HuH-7.5 (cell line): ENCODE results near the gene SNAI3.

Experiments
- DNase-seq: peaks from one replicate; pipeline ENCODE4 v3.0.0; 2011; ENCODE audit warnings: low spot score

SNAI3 gene

DNA sequence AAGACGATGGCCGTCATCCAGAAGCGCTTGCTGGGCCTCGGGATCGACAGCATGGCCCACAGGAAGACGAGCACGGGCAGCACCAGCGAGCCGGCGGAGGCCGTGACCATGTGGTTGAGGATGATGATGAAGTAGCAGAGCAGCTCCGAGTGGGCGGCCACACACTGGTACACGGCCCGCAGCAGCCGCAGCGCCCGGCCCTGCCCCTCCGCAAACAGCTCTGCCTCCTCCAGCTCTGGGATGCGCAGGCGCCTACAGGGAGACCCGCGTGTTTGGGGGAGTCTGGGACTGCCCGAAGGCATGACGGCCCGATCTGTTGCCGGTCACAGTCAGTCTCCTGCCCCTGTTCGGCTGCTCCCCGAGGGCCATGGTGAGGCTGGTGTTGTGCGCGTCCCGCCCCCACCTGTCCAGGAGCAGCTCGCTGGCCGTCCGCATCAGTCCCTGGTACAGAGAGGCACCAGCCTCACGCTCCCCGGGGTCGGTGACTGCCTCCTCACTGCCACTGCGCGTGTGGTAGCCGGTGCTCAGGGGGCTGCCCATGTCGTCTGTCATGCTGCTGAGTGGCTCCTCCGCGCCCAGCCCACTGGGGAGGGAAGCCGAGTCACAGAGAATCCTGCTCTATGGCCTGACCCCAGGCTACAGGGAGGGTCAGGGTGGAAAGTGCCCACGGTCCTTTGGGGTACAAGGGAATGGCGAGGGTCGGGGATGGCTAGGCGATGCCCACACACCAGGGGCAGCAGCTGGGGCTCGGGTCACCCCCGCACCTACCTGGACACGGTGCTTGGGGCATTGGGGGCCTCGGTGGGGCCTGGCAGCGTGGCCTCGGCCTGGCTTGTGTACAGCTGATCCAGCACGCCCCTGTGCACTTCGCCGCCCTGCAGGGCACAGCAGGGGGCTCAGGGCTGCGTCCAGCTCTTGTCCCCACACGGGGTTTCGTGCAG lies 35.8 kb upstream of the SNAI3 start:
- DNase-seq: no peak

DNA sequence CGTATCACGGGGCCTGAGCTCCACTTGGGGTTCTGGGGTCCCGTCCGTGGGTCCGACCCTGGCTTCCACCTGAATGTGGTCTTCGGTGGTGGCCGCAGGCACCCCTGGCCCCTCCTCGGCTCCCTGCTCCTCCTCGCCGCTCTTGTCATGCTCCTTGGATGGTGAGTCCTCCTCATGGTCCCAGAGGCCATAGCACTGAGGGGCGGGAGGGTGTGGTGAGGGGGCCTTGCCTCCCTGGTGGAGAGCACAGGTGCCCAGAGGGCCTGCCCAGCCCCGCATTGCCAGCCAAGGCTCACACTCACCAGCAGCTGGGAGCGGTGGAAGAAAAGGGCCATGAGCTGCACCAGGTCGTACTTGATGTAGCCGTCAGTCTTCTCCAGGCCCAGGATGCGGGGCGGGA lies 34.9 kb upstream of the SNAI3 start:
- DNase-seq: no peak

DNA sequence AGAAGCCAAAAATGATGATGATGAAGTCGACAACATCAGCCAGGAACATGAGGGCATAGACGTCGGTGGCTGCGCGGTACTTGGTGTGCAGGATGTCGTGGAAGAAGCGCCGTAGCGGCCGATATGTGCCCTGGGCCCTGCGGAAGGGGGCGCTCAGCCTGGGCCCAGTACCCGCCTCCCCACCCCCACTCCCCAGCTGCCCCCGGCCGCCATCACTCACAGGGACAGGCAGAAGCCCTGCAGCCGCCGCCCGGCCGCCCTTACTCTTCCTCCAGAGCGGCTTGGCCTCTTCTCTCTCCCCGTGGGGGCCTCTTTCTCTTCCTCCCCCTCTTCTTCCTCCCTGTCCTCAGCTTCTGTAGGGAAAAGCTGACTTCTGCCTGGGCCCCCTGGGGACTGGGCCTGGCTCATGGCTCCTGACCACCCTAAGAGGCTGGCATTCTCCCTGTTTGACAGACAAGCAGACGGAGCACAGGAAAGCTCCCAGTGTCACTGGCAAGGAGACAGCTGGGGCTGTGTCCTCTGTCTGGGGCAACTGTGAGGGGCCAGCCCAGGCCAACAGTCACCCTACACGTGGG lies 34.2 kb upstream of the SNAI3 start:
- DNase-seq: no peak

DNA sequence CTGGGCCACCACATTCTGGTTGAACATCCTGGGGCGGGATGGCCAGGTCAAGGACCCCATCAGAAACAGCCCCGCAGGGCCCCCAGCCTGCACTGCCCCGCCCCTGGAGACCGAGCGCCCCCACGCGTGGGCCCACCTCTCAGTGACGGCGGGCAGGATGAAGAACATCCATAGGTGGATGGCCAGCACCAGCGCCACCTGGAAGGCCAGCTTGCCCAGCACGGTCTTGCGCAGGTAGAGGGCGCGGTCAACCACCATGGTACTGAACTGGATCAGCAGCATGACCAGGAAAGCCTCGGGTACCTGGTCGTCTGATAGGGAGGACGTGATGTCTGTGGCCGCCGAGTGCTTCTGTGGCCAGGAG lies 33.6 kb upstream of the SNAI3 start:
- no peak for DNase-seq

DNA sequence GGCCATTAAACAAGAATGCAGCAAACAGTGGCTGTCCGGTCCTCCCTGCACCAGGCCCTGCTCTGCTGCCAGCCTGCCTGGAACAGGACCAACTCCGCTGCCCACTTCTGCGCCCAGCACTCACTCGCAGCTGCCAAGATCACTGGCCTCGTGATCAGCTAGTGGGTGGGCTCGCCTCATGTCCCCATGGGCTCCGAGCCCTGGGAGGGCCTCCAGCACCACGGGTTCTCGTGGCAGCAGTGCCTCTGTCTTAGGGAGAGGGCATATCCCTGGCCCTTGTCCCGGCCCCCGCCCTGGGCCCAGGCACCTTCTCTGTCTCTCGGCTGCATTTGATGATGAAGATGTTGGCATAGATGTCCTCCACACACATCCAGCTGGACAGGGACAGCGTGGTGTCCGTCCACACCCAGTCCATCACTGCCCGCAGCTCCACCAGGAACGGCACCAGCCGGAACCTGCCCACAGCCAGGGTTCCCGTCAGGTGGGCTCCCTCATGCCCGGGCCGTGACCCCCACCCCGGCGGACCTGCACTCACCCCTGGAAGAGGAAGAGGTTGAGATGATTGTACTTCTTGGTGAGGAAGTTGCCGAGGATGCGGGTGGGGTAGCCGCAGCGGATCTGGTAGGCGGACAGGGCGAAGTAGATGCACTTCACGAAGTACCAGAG lies 33.1 kb upstream of the SNAI3 start:
- DNase-seq: no peak

DNA sequence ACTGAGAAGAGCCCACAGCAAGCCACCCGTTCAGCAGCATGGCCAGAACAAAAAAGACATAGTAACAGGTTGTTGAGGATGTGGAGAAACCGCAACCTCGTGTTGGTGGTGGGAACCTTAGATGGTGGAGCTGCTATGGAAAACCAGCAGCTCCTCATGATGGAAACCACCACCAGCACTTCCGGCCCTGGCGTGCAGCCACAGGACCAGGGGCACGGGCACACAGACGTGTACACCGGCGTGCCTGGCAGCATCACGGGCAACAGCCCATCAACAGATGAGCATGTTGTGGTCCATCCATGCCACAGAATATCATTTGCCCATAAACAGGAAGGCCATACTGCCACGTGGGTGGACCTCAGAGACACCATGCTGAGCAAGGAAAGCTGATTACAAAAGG lies 31.9 kb upstream of the SNAI3 start:
- DNase-seq: no peak

DNA sequence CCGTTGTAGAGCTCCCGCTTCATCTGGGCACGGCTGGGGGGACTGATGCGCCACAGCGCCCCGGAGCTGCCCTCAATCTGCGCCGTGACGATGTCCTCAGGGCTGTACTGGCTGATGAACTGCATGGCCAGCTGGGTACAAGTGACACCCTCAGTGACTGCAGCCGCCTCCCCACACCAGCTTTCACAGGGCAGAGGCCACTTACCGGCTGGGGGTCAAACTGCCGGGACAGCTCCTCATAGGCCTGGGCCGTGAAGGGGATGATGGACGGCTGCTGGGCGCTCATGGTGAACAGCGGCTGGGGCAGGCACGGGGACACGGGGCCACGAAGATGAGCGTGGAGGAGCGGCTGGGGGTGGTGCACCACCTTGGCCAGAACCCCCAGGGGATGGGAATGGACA lies 30.3 kb upstream of the SNAI3 start:
- DNase-seq: no peak

DNA sequence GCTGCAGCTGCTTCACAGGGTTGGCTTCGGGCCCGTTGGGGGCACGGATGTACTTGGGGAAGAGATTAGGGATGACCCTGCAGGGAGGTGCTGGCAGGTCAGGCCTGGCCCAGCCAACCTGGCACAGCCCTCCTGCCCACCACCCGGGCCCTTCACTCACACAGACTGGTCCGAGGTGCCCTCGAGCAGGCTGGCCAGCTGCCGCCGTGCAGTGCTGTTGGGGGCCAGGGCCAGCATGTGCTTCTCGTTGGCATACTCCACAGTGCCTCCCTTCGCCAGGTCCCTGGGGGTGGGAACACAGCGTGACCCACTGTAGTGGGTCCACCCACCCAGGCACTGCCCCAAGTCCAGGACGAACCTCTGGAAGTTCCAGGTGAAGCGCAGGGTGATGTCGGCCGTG lies 29.9 kb upstream of the SNAI3 start:
- DNase-seq: no peak

DNA sequence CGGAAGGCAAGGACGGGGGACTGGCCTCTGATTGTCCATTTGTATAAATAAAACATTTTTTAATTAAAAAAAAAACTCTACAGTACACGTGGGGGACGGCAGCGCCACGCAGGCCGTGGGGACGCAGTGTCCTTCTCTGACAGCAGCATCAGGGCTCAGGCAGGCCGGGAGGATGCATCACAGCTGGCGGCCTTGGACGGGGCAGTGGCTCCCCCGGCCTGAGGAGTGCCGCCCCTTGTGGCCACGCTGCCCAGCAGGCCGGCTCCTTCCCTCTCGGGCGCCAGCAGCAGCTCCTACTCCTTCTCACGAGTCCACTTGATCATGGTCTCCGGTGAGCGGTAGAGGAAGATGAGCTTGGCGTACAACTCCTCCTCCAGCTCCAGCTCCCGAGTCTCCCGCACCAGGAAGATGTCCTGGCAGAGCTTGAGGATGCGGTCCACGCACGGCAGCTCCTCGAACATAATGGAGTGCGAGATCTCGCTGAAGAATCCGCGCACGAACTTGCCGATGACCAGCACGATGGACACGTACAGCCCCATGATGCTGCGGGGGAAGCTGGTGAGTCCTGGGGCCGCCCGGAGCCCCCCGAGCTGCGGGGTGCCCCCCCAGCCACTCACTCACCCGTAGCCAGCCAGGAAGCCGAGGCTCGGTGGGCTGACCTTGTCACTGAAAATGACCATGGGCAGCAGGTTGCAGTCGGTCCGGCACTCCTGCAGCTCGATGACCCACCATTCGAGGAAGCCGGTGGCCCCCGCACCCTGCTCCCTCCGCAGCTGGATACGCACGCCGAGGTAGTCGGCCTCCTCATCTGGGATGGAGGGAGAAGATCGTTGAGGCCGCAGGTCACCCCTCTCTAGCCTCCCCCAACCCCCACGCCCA lies 29.2 kb upstream of the SNAI3 start:
- DNase-seq: no peak

DNA sequence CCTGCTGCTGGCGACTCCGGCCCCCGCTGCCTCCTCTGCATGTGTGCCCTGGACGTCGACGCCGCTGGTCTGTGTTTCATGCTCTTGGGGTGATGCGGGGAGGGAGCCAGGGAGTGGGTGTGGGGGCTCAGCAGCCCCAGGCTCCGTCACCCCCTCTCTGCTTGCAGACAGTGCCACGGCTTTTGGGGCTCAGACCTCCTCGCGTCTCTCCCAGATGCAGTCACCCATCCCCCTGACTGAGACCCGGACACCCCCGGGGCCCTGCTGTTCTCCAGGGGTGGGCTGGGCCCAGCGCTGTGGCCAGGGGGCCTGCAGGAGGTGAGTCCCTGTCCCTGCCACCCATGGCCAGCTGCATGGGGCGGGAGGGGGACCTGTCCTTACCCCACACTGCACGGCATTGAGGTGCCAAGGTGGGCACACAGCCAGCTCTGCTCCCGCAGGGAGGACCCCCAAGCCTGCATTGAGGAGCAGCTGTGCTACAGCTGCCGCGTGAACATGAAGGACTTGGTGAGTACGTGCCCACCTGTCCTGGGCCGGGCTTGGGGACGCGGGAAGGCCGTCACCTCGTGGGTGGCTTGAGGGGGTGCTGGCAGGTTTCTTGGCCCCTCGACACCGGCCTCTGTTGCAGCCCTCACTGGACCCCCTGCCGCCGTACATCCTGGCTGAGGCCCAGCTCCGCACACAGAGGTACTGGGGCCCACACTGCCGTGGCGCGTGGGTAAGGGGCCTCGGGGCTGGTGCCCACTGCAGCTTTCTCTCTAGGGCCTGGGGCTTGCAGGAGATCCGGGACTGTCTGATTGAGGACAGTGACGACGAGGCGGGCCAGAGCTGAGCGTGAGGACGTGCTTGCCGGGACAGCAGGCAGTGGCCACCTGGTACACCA lies 28.4 kb upstream of the SNAI3 start:
- DNase-seq: no peak

DNA sequence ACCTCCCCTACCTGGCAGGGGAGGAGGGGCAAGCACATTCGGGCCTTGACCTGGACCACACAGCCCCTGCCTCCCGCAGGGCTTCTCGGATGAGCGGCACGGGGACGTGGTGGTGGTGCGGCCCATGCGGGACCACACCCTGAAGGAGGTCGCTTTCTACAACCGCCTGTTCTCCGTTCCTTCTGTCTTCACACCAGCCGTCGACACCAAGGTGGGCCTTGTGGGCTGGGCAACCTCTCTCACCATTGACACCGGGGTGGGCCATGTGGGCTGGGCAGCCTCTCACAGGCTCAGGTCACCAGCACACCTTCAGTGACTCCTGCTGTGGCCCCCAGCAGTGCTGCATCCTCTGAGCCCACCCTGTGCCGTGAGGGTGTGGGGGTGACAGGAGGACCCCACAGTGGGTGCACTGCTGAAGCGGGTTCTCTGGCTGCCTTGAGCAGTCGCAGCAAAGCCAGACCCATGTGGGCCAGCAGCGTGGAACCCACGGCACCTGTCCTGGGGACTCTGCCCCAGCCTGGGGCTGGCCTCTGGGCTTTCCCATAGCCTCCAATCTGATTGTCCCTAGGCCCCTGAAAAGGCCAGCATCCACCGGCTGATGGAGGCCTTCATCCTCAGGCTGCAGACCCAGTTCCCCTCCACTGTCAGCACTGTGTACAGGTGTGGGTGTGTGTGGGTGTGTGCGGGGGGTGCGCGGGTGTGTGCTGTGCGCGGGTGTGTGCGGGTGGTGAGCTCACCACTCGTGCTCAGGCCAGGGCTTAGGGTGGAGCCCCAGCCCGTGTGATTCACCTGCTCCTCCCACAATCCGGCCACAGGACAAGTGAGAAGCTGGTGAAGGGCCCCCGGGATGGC lies 27.5 kb upstream of the SNAI3 start:
- no peak for DNase-seq

DNA sequence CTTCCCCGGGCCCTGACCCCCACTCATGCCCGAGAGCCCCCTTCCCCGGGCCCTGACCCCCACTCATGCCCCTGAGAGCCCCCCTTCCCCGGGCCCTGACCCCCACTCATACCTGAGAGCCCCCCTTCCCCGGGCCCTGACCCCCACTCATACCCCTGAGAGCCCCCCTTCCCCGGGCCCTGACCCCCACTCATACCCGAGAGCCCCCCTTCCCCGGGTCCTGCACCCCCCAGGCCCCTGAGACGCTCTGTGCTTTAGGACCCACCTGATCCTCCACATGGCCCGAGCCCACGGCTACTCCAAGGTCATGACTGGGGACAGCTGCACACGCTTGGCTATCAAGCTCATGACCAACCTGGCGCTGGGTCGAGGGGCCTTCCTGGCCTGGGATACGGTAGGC lies 26.7 kb upstream of the SNAI3 start:
- DNase-seq: no peak

DNA sequence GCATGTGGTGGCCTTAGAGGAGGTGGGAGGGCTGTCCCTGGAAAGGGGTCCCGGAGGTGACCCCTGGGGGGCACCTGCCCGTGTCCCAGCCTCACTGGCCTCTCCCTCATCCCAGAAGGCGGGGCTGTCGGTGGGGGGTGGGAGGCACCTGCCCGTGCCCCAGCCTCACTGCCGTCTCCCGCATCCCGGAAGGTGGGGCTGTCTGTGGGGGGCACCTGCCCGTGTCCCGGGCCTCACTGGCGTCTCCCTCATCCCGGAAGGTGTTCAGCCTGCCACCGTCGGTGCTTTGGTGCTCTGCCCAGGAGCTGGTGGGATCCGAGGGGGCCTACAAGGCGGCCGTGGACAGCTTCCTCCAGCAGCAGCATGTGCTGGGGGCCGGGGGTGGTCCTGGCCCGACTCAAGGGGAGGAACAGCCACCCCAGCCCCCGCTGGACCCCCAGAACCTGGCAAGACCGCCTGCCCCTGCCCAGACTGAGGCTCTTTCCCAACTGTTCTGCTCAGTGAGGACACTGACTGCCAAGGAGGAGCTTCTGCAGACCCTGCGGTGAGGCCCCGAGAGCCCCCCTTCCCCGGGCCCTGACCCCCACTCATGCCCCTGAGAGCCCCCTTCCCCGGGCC lies 26.2 kb upstream of the SNAI3 start:
- DNase-seq: no peak

DNA sequence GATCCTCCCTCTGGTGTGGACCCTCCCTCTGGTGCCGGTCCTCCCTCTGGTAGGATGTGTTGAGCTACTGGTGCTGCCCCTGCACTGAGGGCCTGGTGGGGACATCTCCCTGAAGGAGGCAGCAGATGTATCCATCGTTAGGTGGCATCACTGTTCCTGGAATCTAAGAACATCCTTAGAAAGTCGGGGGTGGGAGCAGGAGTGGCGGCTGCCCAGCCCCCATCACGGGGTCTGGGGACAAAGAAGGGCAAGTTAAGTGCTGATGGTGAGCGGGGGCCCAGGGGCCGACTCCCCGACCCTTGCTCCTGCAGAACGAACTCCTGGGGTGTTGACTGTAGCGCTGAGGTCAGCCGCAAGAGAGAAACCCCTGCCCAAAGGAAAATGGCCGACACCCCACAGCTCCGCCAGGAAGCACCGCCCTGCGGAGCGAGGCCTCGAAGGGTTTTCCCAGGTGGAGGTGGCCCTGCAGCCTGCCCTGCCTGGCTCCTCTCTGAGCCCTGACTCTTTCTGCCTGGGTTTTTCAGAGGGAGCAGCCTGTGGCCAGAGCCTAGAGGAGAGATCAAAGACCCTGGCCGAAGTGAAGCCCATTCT lies 25.5 kb upstream of the SNAI3 start:
- DNase-seq: no peak

DNA sequence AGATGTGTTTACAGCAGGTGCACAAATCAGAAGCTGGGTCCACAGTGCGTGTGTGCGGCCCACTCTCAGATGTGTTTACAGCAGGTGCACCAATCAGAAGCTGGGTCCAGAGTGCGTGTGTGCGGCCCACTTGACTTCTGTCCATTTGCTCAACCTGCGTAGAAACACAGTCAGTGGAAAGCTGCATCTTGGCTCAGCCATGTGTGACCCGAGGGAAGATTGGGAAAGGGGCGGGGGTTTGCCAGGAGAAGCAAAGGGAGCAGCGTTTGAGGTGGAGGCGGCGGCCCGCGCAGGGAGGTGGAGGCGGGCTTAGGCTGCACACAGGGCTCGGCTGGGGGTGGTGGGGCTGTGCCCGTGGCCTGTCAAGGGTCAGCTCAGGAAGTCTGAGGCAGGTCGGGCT lies 24.2 kb upstream of the SNAI3 start:
- no peak for DNase-seq

DNA sequence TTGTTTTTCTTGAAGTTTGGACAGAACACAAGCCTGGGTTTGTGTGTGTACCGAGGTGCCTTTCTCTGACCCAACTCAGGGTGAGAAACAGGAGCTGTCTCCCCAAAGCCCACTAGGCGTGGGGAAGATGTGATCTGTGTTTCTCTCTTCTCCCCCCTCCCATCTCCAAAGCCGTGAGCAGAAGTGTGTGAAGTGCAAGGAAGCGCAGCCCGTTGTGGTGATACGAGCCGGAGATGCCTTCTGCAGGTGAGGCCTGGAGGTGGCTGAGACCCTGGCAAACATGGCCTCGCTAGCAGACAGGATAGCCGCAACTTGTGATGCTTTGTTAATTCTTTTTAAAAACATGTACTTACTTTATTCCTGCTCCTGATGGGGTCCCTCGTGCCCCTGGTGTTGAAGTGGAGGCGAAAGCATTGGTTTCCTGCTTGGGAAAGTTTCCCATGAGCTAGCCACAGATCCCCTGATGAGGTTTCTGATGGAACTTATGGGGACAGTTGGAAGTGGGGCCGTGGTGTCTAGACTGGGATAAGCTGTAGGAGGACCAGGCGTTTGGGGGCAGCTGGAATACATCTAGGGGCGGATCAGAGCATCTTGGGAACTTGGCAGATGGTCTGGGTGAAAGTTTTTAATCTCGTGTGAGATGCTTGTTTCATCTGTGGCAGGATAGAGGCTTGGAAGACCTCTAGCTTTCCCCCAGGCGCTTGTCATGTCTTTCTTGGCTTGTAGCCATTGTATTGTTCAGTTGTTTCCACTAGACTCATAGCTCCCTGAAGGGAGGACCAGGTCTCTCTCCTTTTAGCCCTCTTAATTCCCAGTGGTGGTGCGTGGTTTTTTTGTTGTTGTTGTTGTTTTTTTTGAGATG lies 20.9 kb upstream of the SNAI3 start:
- DNase-seq: no peak

DNA sequence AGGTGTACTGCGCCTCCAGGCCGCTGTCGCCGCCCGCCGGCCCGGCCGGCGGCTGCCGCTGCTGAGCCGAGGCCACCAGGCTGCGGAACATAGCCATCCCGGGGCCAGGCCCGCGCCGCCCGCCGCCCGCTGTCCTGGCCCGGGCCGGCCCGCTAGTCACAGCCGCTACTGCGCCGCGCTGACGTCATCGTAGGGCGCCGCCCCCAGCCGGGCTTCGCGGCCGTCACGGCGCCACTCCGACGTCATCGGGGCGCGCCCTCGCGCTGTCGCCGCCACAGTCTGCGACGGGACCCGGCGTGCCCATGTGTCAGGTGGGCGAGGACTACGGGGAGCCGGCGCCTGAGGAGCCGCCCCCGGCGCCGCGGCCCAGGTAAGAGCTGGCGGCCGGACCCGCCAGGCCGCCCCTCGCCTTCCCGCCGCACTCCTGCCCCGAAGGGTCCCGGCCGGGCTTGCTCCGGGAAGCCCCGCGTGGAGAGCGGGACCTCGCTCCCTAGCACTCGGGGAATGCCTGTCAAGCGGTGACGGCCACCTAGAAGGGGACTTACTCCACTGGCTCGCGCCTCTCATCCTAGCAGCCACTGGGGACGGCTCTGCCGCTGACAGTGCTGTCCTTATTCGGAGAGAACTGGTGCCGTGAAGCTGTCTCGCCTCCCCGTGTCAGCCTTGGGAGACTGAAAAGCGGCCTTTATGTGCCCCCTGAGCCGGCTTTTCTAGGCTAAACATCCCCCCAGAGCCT lies 20.1 kb upstream of the SNAI3 start, which contains the start of the genes CTU2 and RNF166:
CTU2 (plus strand) TSS at position 275 of the 736 bp plus-strand sequence; CDS start at position 303, 28 bp downstream.
RNF166 (minus strand) TSS at position 180 of the 736 bp plus-strand sequence; CDS start at position 97, 83 bp downstream.
- peak; percentile 100 for DNase-seq
